H1 (cell line): ENCODE measurements around the gene DPP4. TPM values are rescaled to one million over a fixed set of nuclear protein-coding genes. Genes with fewer than 3 reads are reported as not detected.

ENCODE experiments used
- CTCF ChIA-PET: fragments of 300-600 bp; sonication (Branson Sonifier 250); formaldehyde crosslinking; loops from one replicate; lab custom pipeline; 2021; ENCODE audit not compliant: partially characterized antibody; lab: Charles Lee
- POLR2A ChIA-PET: fragments of 300-600 bp; sonication (Branson Sonifier 250); formaldehyde crosslinking; loops from one replicate; lab custom pipeline; 2021; ENCODE audit warnings: inconsistent platforms; ENCODE audit not compliant: partially characterized antibody; lab: Charles Lee
- DNase-seq, 2 experiments: peaks; one replicate each; pipeline versions ENCODE4 v3.0.0 to v3.0.0-alpha.2; 2010 to 2022; ENCODE audit warnings: low spot score in 2 of 2, low read depth in 1 of 2, mixed read lengths in 1 of 2
- FAIRE-seq: peaks from 2 replicates; lab custom pipeline; 2011; peaks lifted over from hg19 to GRCh38; lab: Jason Lieb, UNC
- H2AFZ ChIP-seq: 2 replicates; pipeline ENCODE4 v1.8.1; 2012; ENCODE audit warnings: low read length, inconsistent platforms
- H2AK5ac ChIP-seq: 2 replicates; pipeline ENCODE4 v1.6.1; 2013; ENCODE audit warnings: low read depth, low read length
- H2BK120ac ChIP-seq: replicated peaks from 2 replicates; pipeline ENCODE3; 2013; ENCODE audit warnings: low read depth, low read length, inconsistent platforms
- H2BK12ac ChIP-seq: 2 replicates; pipeline ENCODE4 v1.6.1; 2013; ENCODE audit warnings: low read depth, low read length
- H2BK15ac ChIP-seq: 2 replicates; pipeline ENCODE4 v1.6.1; 2013; ENCODE audit warnings: low read length
- H2BK20ac ChIP-seq: 2 replicates; pipeline ENCODE4 v1.6.1; 2013; ENCODE audit warnings: low read length
- H2BK5ac ChIP-seq: 2 replicates; pipeline ENCODE4 v1.6.1; 2013; ENCODE audit warnings: low read depth, low read length
- H3K14ac ChIP-seq: 2 replicates; pipeline ENCODE4 v1.6.1; 2013; ENCODE audit warnings: inconsistent platforms; ENCODE audit not compliant: insufficient read length
- H3K18ac ChIP-seq: 2 replicates; pipeline ENCODE4 v1.6.1; 2013; ENCODE audit warnings: low read length; ENCODE audit errors: extremely low read depth
- H3K23ac ChIP-seq: 2 replicates; pipeline ENCODE4 v1.6.1; 2013; ENCODE audit warnings: inconsistent platforms; ENCODE audit not compliant: insufficient read length
- H3K23me2 ChIP-seq: 2 replicates; pipeline ENCODE4 v1.6.1; 2013; ENCODE audit warnings: low read depth, low read length
- H3K27ac ChIP-seq: 2 replicates; pipeline ENCODE4 v1.6.1; 2011; ENCODE audit warnings: low read depth, low read length, inconsistent platforms
- H3K27me3 ChIP-seq, 4 experiments: replicated peaks in 1 of 4; 1 replicate in 1 of 4; 2 replicates in 3 of 4; pipeline versions ENCODE4 v1.6.1 to v1.8.1; 2011 to 2013; ENCODE audit warnings: low read length in 3 of 4, mild to moderate bottlenecking in 3 of 4, inconsistent platforms in 2 of 4, mixed read lengths in 2 of 4, moderate library complexity in 1 of 4; ENCODE audit not compliant: control insufficient read depth in 3 of 4, insufficient read depth in 3 of 4; ENCODE audit errors: extremely low read depth in 1 of 4
- H3K36me3 ChIP-seq, 4 experiments: 2 replicates each; pipeline versions ENCODE4 v1.6.1 to v1.8.1; 2011 to 2013; ENCODE audit warnings: mild to moderate bottlenecking in 4 of 4, low read length in 3 of 4, moderate library complexity in 2 of 4, control low read depth in 1 of 4, inconsistent platforms in 1 of 4; ENCODE audit not compliant: insufficient read depth in 4 of 4, control insufficient read depth in 2 of 4
- H3K4ac ChIP-seq: replicated peaks from 2 replicates; pipeline ENCODE3; 2013; ENCODE audit warnings: low read length, low read depth, mixed read lengths, inconsistent platforms; ENCODE audit not compliant: insufficient read length
- H3K4me1 ChIP-seq, 4 experiments: replicated peaks in 1 of 4; 1 replicate in 1 of 4; 2 replicates in 3 of 4; pipeline versions ENCODE4 v1.6.1 to v1.8.1; 2011 to 2013; ENCODE audit warnings: low read length in 3 of 4, inconsistent platforms in 2 of 4, mixed read lengths in 1 of 4; ENCODE audit not compliant: insufficient read depth in 4 of 4, control insufficient read depth in 3 of 4
- H3K4me2 ChIP-seq, 2 experiments: 2 replicates each; pipeline versions ENCODE4 v1.6.1 to v1.8.1; 2011 to 2013; ENCODE audit warnings: low read depth in 2 of 2, low read length in 2 of 2, control low read depth in 1 of 2, inconsistent platforms in 1 of 2, mild to moderate bottlenecking in 1 of 2; ENCODE audit not compliant: insufficient read depth in 1 of 2
- H3K4me3 ChIP-seq, 4 experiments: fragments of 200-600, 300-600 bp in 1 of 4; sonication (generic), shearing (Covaris generic), sonication (Bioruptor Twin) in 1 of 4; 2 replicates each; pipeline versions ENCODE4 v1.5.1 to v1.8.1; 2011 to 2016; ENCODE audit warnings: low read length in 4 of 4, low read depth in 3 of 4, control low read depth in 2 of 4, inconsistent platforms in 2 of 4, mild to moderate bottlenecking in 2 of 4, mixed read lengths in 1 of 4, moderate library complexity in 1 of 4; ENCODE audit not compliant: insufficient read depth in 2 of 4; ENCODE audit errors: extremely low read depth in 1 of 4
- H3K56ac ChIP-seq: replicated peaks from 2 replicates; pipeline ENCODE3; 2013; ENCODE audit warnings: low read depth, mild to moderate bottlenecking, mixed read lengths, low read length, inconsistent platforms; ENCODE audit not compliant: insufficient read length
- H3K79me1 ChIP-seq: 2 replicates; pipeline ENCODE4 v1.6.1; 2013; ENCODE audit warnings: low read depth, low read length, control low read depth
- H3K79me2 ChIP-seq, 2 experiments: 2 replicates each; pipeline versions ENCODE4 v1.6.1 to v1.8.1; 2012 to 2013; ENCODE audit warnings: low read length in 2 of 2, mild to moderate bottlenecking in 2 of 2, inconsistent platforms in 1 of 2; ENCODE audit not compliant: insufficient read depth in 2 of 2, control insufficient read depth in 1 of 2
- H3K9ac ChIP-seq, 4 experiments: replicated peaks in 1 of 4; 1 replicate in 1 of 4; 2 replicates in 3 of 4; pipeline versions ENCODE4 v1.6.1 to v1.8.1; 2011 to 2013; ENCODE audit warnings: low read depth in 3 of 4, low read length in 3 of 4, control low read depth in 2 of 4, mild to moderate bottlenecking in 2 of 4, moderate library complexity in 2 of 4, inconsistent platforms in 1 of 4; ENCODE audit errors: extremely low read depth in 1 of 4
- H3K9me3 ChIP-seq, 2 experiments: 2 replicates each; pipeline versions ENCODE4 v1.6.1 to v1.8.1; 2012 to 2013; ENCODE audit warnings: mild to moderate bottlenecking in 2 of 2, moderate library complexity in 2 of 2, control low read depth in 1 of 2, inconsistent platforms in 1 of 2, low read depth in 1 of 2, low read length in 1 of 2, mixed read lengths in 1 of 2; ENCODE audit not compliant: insufficient read depth in 2 of 2
- H4K20me1 ChIP-seq, 2 experiments: replicated peaks in 1 of 2; 2 replicates each; pipeline versions ENCODE3 to v1.8.1; 2011 to 2013; ENCODE audit warnings: inconsistent platforms in 2 of 2, low read length in 2 of 2, mild to moderate bottlenecking in 1 of 2; ENCODE audit not compliant: insufficient read depth in 2 of 2, control insufficient read depth in 1 of 2
- H4K5ac ChIP-seq: 2 replicates; pipeline ENCODE4 v1.6.1; 2013; ENCODE audit warnings: low read length, low read depth, mixed read lengths, inconsistent platforms; ENCODE audit not compliant: insufficient read length
- H4K8ac ChIP-seq: 2 replicates; pipeline ENCODE4 v1.8.0; 2013; ENCODE audit warnings: mild to moderate bottlenecking, moderate library complexity, low read length, inconsistent platforms; ENCODE audit not compliant: insufficient read depth; ENCODE audit errors: extremely low read depth
- H4K91ac ChIP-seq: replicated peaks from 2 replicates; pipeline ENCODE3; 2013; ENCODE audit warnings: low read length, mixed read lengths, inconsistent platforms; ENCODE audit not compliant: insufficient read length
- ASH2L ChIP-seq: fragments of 200-600, 300-600 bp; sonication (generic); IDR thresholded peaks from one replicate; pipeline ENCODE4 v1.7.1; 2017; ENCODE audit warnings: low read length
- CHD1 ChIP-seq: IDR thresholded peaks from 2 replicates; pipeline ENCODE4 v1.6.1; 2012; ENCODE audit warnings: low read depth, low read length, improper control_type of control experiment
- TEAD4 ChIP-seq: IDR thresholded peaks from 2 replicates; pipeline ENCODE4 v1.6.1; 2012; ENCODE audit warnings: low read depth, low read length, inconsistent platforms, mixed read lengths
- WGBS, 2 experiments: shearing (Covaris generic) in 1 of 2; methylation state at CpG; one replicate each; pipeline versions ENCODE4 v1.1.6 to v1.1.7; 2013 to 2015; ENCODE audit warnings: low lambda C conversion rate in 2 of 2, mixed read lengths in 2 of 2, inconsistent platforms in 1 of 2, low coverage in 1 of 2, missing lambda C conversion rate in 1 of 2; ENCODE audit not compliant: insufficient replicate concordance in 2 of 2, insufficient coverage in 1 of 2, insufficient read length in 1 of 2; ENCODE audit errors: extremely low coverage in 1 of 2, missing lambda C conversion rate in 1 of 2; 5-methylcytosine and 5-hydroxymethylcytosine counted together
- polyA plus RNA-seq, 7 experiments: library from polyadenylated mRNA; depleted of rRNA in 3 of 7; stranded (reverse) in 5 of 7; unstranded in 2 of 7; fragments of >200 nt in 5 of 7; fragments of 200-250 nt in 2 of 7; gene quantifications; 1 replicate in 5 of 7; 2 replicates in 1 of 7; 4 replicates in 1 of 7; pipeline versions ENCODE4 v1.2.1 to v1.2.3, GENCODE V29; 2011 to 2013; ENCODE audit warnings: missing spikeins in 2 of 7, mixed read lengths in 2 of 7
- total RNA-seq: library from RNA; stranded (reverse); fragmentation: NEBNext Ultra II Directional; extraction: Animal tissue kit (Norgen Biotek cat#: 25700); gene quantifications from 2 replicates; pipeline ENCODE4 v1.2.1, GENCODE V29; 2021

DPP4 gene
- total and polyA plus RNA-seq, 2 of the 8 experiments (the other 6 are each of a cell fraction or from before 2014, with no cell fraction given) = 1.3 to 3.1 TPM

- no peak overlapping the region for H3K9ac ChIP-seq
- no peaks in the 10 kb centered on the region for H3K27me3 ChIP-seq
- no peak for DNase-seq
- H3K79me2 ChIP-seq = no peaks in the 10 kb centered on the region
- no peak overlapping the region for H3K23ac ChIP-seq
- ChIA-PET CTCF (interaction anchor here (0.6 to 1.6 kb wide), 6 partner anchors 8 to 200 kb away, joined by 3 to 6 read pairs (median 4); no protein-coding TSS in a partner anchor), POLR2A (no interaction called here)
- no peak overlapping the region for H2BK20ac ChIP-seq
- H3K4me3 ChIP-seq = no peak overlapping the region
- H4K8ac ChIP-seq = no peak overlapping the region
- H3K36me3 ChIP-seq = no peaks in the 10 kb centered on the region
- H2AFZ ChIP-seq = no peak overlapping the region
- H2BK12ac ChIP-seq = no peak overlapping the region
- no peak overlapping the region for H3K14ac ChIP-seq
- no peak overlapping the region for H4K91ac ChIP-seq
- no peak overlapping the region for H3K4ac ChIP-seq
- H3K9me3 ChIP-seq = no peaks in the 10 kb centered on the region
- no peak overlapping the region for H4K5ac ChIP-seq
- no peak overlapping the region for H3K27ac ChIP-seq
- no peak overlapping the region for H2BK15ac ChIP-seq
- H2BK5ac ChIP-seq = no peak overlapping the region
- 93% methylated on average over 5 of the region's 5 CpGs; no CpG with 5 or more reads in 1 of the 2 experiments for WGBS, 2 experiments
- no peak overlapping the region for H3K4me2 ChIP-seq
- no peak overlapping the region for H2BK120ac ChIP-seq
- no peaks in the 10 kb centered on the region for H4K20me1 ChIP-seq
- no peaks in the 10 kb centered on the region for H3K23me2 ChIP-seq
- H3K79me1 ChIP-seq = no peaks in the 10 kb centered on the region
- FAIRE-seq = no peak
- TF ChIP-seq ASH2L (no peak), CHD1 (no peak), TEAD4 (no peak)
- H2AK5ac ChIP-seq = no peak overlapping the region
- H3K4me1 ChIP-seq = no peaks in the 10 kb centered on the region
- no peak overlapping the region for H3K56ac ChIP-seq
- no peak overlapping the region for H3K18ac ChIP-seq
Measured at GRCh38 chr2:162099836-162100235, 25.8 kb upstream of the DPP4 start.
